Esophagus muscularis mucosa (tissue), 4 donors: Measurements from ENCODE around the gene PLP1. TPM values are rescaled to one million over a fixed set of nuclear protein-coding genes. Genes with fewer than 3 reads are reported as not detected.
A peak's percentile ranks its signal among the peaks of the same experiment; 100 is the strongest.
"Not testable (repeated sequence)": the region's sequence is repeated elsewhere in the genome, so short reads cannot be mapped to it uniquely, and the experiment has no call there.

Experiments used
- DNase-seq: peaks from one replicate; pipeline ENCODE4 v3.0.0-alpha.2; 2017; ENCODE audit errors: extremely low spot score
- H3K27ac ChIP-seq, 4 donors: fragments of 200-600 bp; sonication (generic); replicated peaks in 1 of 4; 1 replicate in 3 of 4; 2 replicates in 1 of 4; pipeline ENCODE4 v1.5.1; 2016 to 2019; ENCODE audit warnings: mild to moderate bottlenecking in 1 of 4
- H3K27me3 ChIP-seq, 4 donors: fragments of 200-600 bp; sonication (generic); one replicate each; pipeline versions ENCODE4 v1.5.1 to v1.6.0; 2016 to 2019
- H3K36me3 ChIP-seq, 4 donors: fragments of 200-600 bp; sonication (generic); one replicate each; pipeline ENCODE4 v1.5.1; 2016 to 2019
- H3K4me1 ChIP-seq, 4 donors: fragments of 200-600 bp; sonication (generic); one replicate each; pipeline ENCODE4 v1.5.1; 2016 to 2019
- H3K4me3 ChIP-seq, 4 donors: fragments of 200-600 bp; sonication (generic); 1 replicate in 2 of 4; 2 replicates in 2 of 4; pipeline ENCODE4 v1.5.1; 2016 to 2019; ENCODE audit warnings: mild to moderate bottlenecking in 4 of 4, moderate library complexity in 1 of 4
- H3K9me3 ChIP-seq, 4 donors: fragments of 200-600 bp; sonication (generic); 1 replicate in 3 of 4; 2 replicates in 1 of 4; pipeline ENCODE4 v1.5.1; 2016 to 2019
- EP300 ChIP-seq: sonication (generic); formaldehyde crosslinking; IDR thresholded peaks from one replicate; pipeline ENCODE4 v1.6.1; 2017; ENCODE audit warnings: antibody characterized with exemption
- POLR2A ChIP-seq: fragments of 450-650 bp; IDR thresholded peaks from one replicate; pipeline ENCODE4 v1.6.1; 2017; ENCODE audit warnings: antibody characterized with exemption, moderate library complexity, mild to moderate bottlenecking, low read depth
- POLR2AphosphoS5 ChIP-seq, 2 donors: sonication (generic); formaldehyde crosslinking; IDR thresholded peaks; one replicate each; pipeline ENCODE4 v1.6.1; 2017; ENCODE audit warnings: antibody characterized with exemption in 2 of 2
- WGBS: methylation state at CpG from one replicate; pipeline ENCODE4 v1.1.5; 2018; 5-methylcytosine and 5-hydroxymethylcytosine counted together
- intact Hi-C: fragments of 100-400 bp; cut with DNase I; formaldehyde crosslinking; loops from one replicate; pipeline ENCODE4 v1.15.1; 2023
- total RNA-seq, 4 donors: library from RNA; depleted of rRNA; stranded (reverse); fragments of >200 nt; gene quantifications; one replicate each; pipeline versions ENCODE4 v1.1.0 to v1.2.1, GENCODE V29; 2016
- TF ChIP-seq, protein P1 (sequence below), 3 experiments: fragments of 200-600 bp in 2 of 3; fragments of 450-650 bp in 1 of 3; sonication (generic) in 2 of 3; IDR thresholded peaks; one replicate each; pipeline ENCODE4 v1.5.1; 2017 to 2019; ENCODE audit warnings: antibody characterized with exemption in 3 of 3, mild to moderate bottlenecking in 2 of 3, moderate library complexity in 1 of 3

PLP1 gene
- total RNA-seq, 4 donors from 2014 or later = 27.5 to 52.3 (median 37.8) TPM

DNA sequence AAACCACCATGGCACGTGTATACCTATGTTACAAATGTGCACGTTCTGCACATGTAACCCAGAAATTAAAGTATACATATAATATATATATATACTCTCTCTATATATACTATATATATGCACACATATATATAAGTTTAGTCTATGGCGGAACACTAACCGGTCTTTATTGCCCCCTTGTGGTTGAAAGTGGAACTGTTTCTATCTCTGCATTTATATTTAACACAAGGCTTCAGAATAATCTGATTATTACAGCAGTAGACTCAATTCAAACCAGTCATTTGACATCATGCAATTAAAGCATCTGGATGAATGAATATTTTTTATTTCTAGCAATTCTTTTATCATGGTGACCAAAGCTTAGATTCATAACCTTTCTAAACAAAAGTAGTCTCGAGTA lies 40.9 kb downstream of the PLP1 start:
- WGBS = 23% methylated on average over 5 of the region's 5 CpGs
- Histone ChIP-seq H3K27ac (no peak overlapping the region), H3K4me3 (no peak overlapping the region), H3K4me1 (peaks cover 0 to 4% (median 0%) of the 10 kb centered on the region in 4 donors), H3K9me3 (no peaks in the 10 kb centered on the region), H3K27me3 (no peaks in the 10 kb centered on the region), H3K36me3 (no peaks in the 10 kb centered on the region)
- no peak for DNase-seq
- intact Hi-C loops = loop anchor here (2.0 to 5.0 kb wide), 2 partner anchors 125 to 285 kb away; no protein-coding TSS in a partner anchor
- TF ChIP-seq, protein P1, sequence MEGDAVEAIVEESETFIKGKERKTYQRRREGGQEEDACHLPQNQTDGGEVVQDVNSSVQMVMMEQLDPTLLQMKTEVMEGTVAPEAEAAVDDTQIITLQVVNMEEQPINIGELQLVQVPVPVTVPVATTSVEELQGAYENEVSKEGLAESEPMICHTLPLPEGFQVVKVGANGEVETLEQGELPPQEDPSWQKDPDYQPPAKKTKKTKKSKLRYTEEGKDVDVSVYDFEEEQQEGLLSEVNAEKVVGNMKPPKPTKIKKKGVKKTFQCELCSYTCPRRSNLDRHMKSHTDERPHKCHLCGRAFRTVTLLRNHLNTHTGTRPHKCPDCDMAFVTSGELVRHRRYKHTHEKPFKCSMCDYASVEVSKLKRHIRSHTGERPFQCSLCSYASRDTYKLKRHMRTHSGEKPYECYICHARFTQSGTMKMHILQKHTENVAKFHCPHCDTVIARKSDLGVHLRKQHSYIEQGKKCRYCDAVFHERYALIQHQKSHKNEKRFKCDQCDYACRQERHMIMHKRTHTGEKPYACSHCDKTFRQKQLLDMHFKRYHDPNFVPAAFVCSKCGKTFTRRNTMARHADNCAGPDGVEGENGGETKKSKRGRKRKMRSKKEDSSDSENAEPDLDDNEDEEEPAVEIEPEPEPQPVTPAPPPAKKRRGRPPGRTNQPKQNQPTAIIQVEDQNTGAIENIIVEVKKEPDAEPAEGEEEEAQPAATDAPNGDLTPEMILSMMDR (IDR thresholded peaks at IDR 0.05) = peak; percentile 72 to 80 (median 77)
- TF ChIP-seq POLR2AphosphoS5 (IDR thresholded peaks at IDR 0.05) = no peak

DNA sequence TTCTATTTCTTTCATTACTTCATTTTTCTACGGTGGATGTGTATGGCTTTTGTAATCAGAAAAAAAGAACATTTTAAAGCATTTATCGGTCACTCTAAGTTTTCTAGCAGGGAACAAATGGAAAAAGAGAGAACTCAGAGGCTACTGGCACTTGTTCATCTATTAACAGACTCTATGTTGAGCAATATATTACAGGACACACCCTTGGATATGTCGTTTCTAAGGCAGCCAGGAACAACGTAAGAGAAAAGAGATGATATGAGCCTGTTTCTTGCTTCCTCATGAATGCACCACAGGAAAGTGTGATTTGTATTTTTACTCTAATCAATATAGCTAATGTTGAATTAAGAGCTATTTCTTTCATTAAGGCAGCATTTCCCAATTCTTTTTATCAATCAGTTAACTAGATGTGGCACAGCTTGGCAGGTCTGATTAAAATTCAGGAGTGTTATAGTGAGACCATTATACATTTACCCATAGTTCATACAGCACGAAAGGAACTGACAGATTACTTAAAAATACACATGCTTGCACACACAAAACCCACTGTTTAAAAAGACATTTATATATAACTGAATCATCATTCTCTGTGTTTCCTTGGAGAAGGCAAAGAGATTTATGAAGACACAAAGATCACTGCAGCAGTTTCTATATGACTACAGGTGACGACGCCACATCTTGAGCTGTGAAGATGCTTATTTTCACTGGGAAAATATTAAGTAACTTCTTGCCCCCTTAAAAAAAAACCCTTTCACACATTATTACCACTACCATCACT lies 42.4 kb downstream of the PLP1 start:
- TF ChIP-seq, protein P1 (IDR thresholded peaks at IDR 0.05) = no peak
- TF ChIP-seq EP300 = no peak
- TF ChIP-seq POLR2AphosphoS5 (IDR thresholded peaks at IDR 0.05) = no peak
- no peak for TF ChIP-seq POLR2A
- no peak overlapping the region for H3K4me3 ChIP-seq
- no peak for DNase-seq
- intact Hi-C loops = loop anchor here (5.0 kb wide), 1 partner anchor 127 kb away; no protein-coding TSS in a partner anchor
- peaks cover 0 to 6% (median 2%) of the 10 kb centered on the region in 4 donors for H3K4me1 ChIP-seq
- H3K9me3 ChIP-seq = no peaks in the 10 kb centered on the region
- peak overlapping the region in 3 of 4 donors; percentile 49 to 60 (median 53) for H3K27ac ChIP-seq
- H3K36me3 ChIP-seq = no peaks in the 10 kb centered on the region
- H3K27me3 ChIP-seq = no peaks in the 10 kb centered on the region
- 42% methylated on average over 7 of the region's 7 CpGs for whole genome bisulfite sequencing

DNA sequence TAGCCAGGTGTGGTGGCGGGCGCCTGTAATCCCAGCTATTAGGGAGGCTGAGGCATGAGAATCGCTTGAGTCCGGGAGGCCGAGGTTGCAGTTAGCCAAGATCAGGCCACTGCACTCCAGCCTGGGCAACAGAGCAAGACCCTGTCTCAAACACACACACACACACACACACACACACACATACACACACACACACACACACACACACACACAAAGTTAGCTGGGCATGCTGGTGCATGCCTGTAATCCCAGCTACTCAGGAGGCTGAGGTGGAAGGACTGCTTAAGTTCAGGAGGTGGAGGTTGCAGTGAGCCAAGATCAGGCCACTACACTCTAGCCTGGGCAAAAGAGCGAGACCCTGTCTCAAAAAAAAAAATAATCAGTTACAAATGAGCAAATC lies 44.2 kb downstream of the PLP1 start:
- H3K27me3 ChIP-seq, H3K27ac ChIP-seq, H3K9me3 ChIP-seq, H3K4me1 ChIP-seq, intact Hi-C loops, H3K36me3 ChIP-seq, H3K4me3 ChIP-seq, DNase-seq: not testable (repeated sequence)
- 90% methylated on average over 4 of the region's 6 CpGs for WGBS

DNA sequence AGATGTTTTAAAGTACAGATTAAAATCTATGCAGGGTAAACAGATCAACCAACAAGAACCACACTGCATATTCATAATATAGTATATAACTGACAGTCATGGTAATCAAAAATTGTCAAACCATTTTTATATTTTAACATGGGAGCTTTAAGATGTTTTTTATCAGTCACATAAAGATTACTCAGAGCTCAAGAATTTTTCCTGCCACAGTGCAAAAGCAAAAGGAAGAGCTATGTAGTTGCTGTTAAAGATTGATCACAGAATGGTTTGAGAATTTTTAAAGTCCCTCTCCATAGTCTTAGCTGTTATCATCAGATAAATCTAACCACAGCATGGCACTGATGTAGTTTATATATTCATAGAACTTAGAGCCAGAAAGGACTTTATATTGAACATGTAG lies 47.0 kb downstream of the PLP1 start:
- no peak for DNase-seq
- peaks cover 0 to 18% (median 6%) of the 10 kb centered on the region in 4 donors for H3K4me1 ChIP-seq
- TF ChIP-seq POLR2AphosphoS5 (IDR thresholded peaks at IDR 0.05) (no peak), POLR2A (no peak), EP300 (no peak)
- TF ChIP-seq, protein P1 (IDR thresholded peaks at IDR 0.05) = no peak
- intact Hi-C loops = no loop called here
- no peak overlapping the region for H3K27ac ChIP-seq
- H3K4me3 ChIP-seq = no peak overlapping the region
- H3K9me3 ChIP-seq = no peaks in the 10 kb centered on the region
- no peaks in the 10 kb centered on the region for H3K27me3 ChIP-seq
- H3K36me3 ChIP-seq = no peaks in the 10 kb centered on the region

DNA sequence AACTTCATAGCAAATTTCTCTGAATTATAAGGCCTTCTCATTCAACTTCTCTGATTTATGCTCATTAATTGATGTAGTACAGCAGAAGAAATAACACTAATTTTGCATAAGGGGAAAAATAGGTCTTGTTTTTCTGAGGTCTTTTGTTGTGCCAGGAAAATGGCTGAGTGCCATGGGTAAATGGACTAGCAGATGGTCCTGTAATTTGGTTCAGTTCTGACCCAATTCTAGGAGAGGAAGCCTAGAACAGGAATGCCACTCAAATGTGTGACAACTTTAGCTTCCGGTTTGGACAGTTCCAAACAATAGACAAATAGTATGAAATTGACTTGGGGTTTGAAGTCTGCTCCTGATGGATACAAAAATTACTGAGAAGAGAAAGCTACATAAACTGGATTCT lies 49.2 kb downstream of the PLP1 start:
- no peak for DNase-seq
- no peak overlapping the region for H3K27ac ChIP-seq
- H3K36me3 ChIP-seq = no peaks in the 10 kb centered on the region
- TF ChIP-seq POLR2A = no peak
- no peak for TF ChIP-seq POLR2AphosphoS5 (IDR thresholded peaks at IDR 0.05)
- TF ChIP-seq, protein P1 (IDR thresholded peaks at IDR 0.05) = no peak
- TF ChIP-seq EP300 = no peak
- no peak overlapping the region for H3K4me3 ChIP-seq
- 100% methylated on average over 1 of the region's 1 CpG for WGBS
- H3K27me3 ChIP-seq = no peaks in the 10 kb centered on the region
- intact Hi-C loops = no loop called here
- no peaks in the 10 kb centered on the region for H3K9me3 ChIP-seq
- peaks cover 0 to 23% (median 9%) of the 10 kb centered on the region in 4 donors for H3K4me1 ChIP-seq
